GM21723 (cell line): ENCODE measurements around the gene KIF13A.
A peak's percentile ranks its signal among the peaks of the same experiment; 100 is the strongest.
"Not testable (repeated sequence)": the region's sequence is repeated elsewhere in the genome, so short reads cannot be mapped to it uniquely, and the experiment has no call there.

ENCODE experiments used
- ATAC-seq: cut with Tn5 transposase; IDR thresholded peaks from one replicate; pipeline ENCODE4 v1.9.1; 2021; ENCODE audit warnings: mild to moderate bottlenecking, moderate library complexity; ENCODE audit not compliant: unreplicated experiment

Gene KIF13A

GRCh38 chr6:17904491-17905120, 82.8 kb downstream of the KIF13A start:
- no peak for ATAC-seq

- no peak for ATAC-seq
Measured at GRCh38 chr6:17902974-17903373, 84.5 kb downstream of the KIF13A start.

GRCh38 chr6:17901493-17901892, 85.9 kb downstream of the KIF13A start:
- ATAC-seq, result no peak

- ATAC-seq, result no peak
Measured at GRCh38 chr6:17900011-17900410, 87.4 kb downstream of the KIF13A start.

GRCh38 chr6:17899491-17899890, 87.9 kb downstream of the KIF13A start:
- ATAC-seq, result no peak

- no peak for ATAC-seq
Measured at GRCh38 chr6:17897681-17898080, 89.8 kb downstream of the KIF13A start.

GRCh38 chr6:17894905-17895304, 92.5 kb downstream of the KIF13A start:
- no peak for ATAC-seq

- no peak for ATAC-seq
Measured at GRCh38 chr6:17894191-17894590, 93.2 kb downstream of the KIF13A start.

GRCh38 chr6:17892097-17892686, 95.2 kb downstream of the KIF13A start:
- ATAC-seq, result no peak

- no peak for ATAC-seq
Measured at GRCh38 chr6:17890309-17890708, 97.1 kb downstream of the KIF13A start.

- not testable (repeated sequence) for ATAC-seq
Measured at GRCh38 chr6:17889777-17890176, 97.7 kb downstream of the KIF13A start.

GRCh38 chr6:17886891-17887290, 100.5 kb downstream of the KIF13A start:
- no peak for ATAC-seq

- ATAC-seq, result no peak
Measured at GRCh38 chr6:17885889-17886576, 101.4 kb downstream of the KIF13A start.

- ATAC-seq, result peak; percentile 89
Measured at GRCh38 chr6:17884498-17885478, 102.6 kb downstream of the KIF13A start.

GRCh38 chr6:17883665-17884497, 103.6 kb downstream of the KIF13A start:
- ATAC-seq, result no peak

GRCh38 chr6:17881085-17881858, 106.2 kb downstream of the KIF13A start:
- ATAC-seq, result no peak

GRCh38 chr6:17879184-17879583, 108.3 kb downstream of the KIF13A start:
- no peak for ATAC-seq

- ATAC-seq, result no peak
Measured at GRCh38 chr6:17878734-17879133, 108.7 kb downstream of the KIF13A start.

GRCh38 chr6:17877895-17878440, 109.5 kb downstream of the KIF13A start:
- ATAC-seq, result no peak
